Right ventricle myocardium superior (tissue), 1 donor: ENCODE results near the gene PGBD1. TPM values are rescaled to one million over a fixed set of nuclear protein-coding genes. Genes with fewer than 3 reads are reported as not detected.
A peak's percentile ranks its signal among the peaks of the same experiment; 100 is the strongest.

Experiments
- ATAC-seq: fragments of 200-7000 bp; cut with Tn5 transposase; one replicate; pipeline ENCODE4 v1.9.1; 2020; ENCODE audit warnings: mild to moderate bottlenecking; ENCODE audit not compliant: poor library complexity
- DNase-seq: peaks from one replicate; pipeline ENCODE4 v3.0.0-alpha.2; 2020
- intact Hi-C: fragments of 100-400 bp; cut with DNase I; formaldehyde crosslinking; loops from one replicate; pipeline ENCODE4 v1.11.2; 2022
- long read RNA-seq: library from polyadenylated mRNA; unstranded; transcript quantifications from one replicate; pipeline ENCODE4 v2.0.0, GENCODE V29; 2021
- total RNA-seq: library from RNA; stranded (reverse); fragmentation: NEBNext Ultra II Directional; extraction: Animal tissue kit (Norgen Biotek cat#: 25700); gene quantifications from one replicate; pipeline ENCODE4 v1.2.1, GENCODE V29; 2021
- donor health status: DM: no; HTN: yes; CAD: no; lungs with severe emphysema.

Gene PGBD1
- 2.3 TPM for total RNA-seq
- long read RNA-seq, partial matches to known transcripts = 3 of 8 reads
- long read RNA-seq, other reads (novel, unspliced or antisense) = 2 of 8 reads

GRCh38 chr6:28281288-28282064 is at the start of gene PGBD1:
Gene PGBD1, plus strand, starts transcription at chr6:28281572. Its CDS starts 2,242 bp downstream, at chr6:28283814.
- intact Hi-C loops = no loop called here
- ATAC-seq (peak; percentile 99), DNase-seq (peak; percentile 88)

- ATAC-seq = no peak
- intact Hi-C loops = no loop called here
- no peak for DNase-seq
Measured at GRCh38 chr6:28232785-28233184, 48.6 kb upstream of the PGBD1 start.

- no peak for DNase-seq
- no peak for ATAC-seq
- intact Hi-C loops = no loop called here
Measured at GRCh38 chr6:28235912-28236452, 45.4 kb upstream of the PGBD1 start.

GRCh38 chr6:28239636-28240035 is 41.7 kb upstream of the PGBD1 start:
- ATAC-seq (no peak), DNase-seq (no peak)
- intact Hi-C loops = no loop called here

GRCh38 chr6:28240471-28240870 is 40.9 kb upstream of the PGBD1 start:
- DNase-seq = no peak
- no peak for ATAC-seq
- intact Hi-C loops = no loop called here

GRCh38 chr6:28243946-28244345 is 37.4 kb upstream of the PGBD1 start:
- no peak for ATAC-seq
- DNase-seq = no peak
- intact Hi-C loops = no loop called here

GRCh38 chr6:28245206-28245941 is 36.0 kb upstream of the PGBD1 start:
- intact Hi-C loops = no loop called here
- ATAC-seq (no peak), DNase-seq (no peak)

GRCh38 chr6:28248916-28249315 is 32.5 kb upstream of the PGBD1 start:
- intact Hi-C loops = no loop called here
- ATAC-seq (no peak), DNase-seq (no peak)

GRCh38 chr6:28250747-28251146 is 30.6 kb upstream of the PGBD1 start:
- DNase-seq (no peak), ATAC-seq (no peak)
- intact Hi-C loops = no loop called here

- DNase-seq (no peak), ATAC-seq (peak; percentile 34)
- intact Hi-C loops = no loop called here
Measured at GRCh38 chr6:28251661-28252008, 29.7 kb upstream of the PGBD1 start.

GRCh38 chr6:28252009-28252975 is 29.1 kb upstream of the PGBD1 start, which contains the start of gene ZKSCAN4:
Gene ZKSCAN4, minus strand, starts transcription at chr6:28252269. Its CDS starts 289 bp downstream, at chr6:28251980.
- DNase-seq (peak; percentile 73), ATAC-seq (peak; percentile 99)
- intact Hi-C loops = no loop called here

GRCh38 chr6:28254121-28254519 is 27.3 kb upstream of the PGBD1 start:
- intact Hi-C loops = no loop called here
- DNase-seq (no peak), ATAC-seq (no peak)

- ATAC-seq (no peak), DNase-seq (no peak)
- intact Hi-C loops = no loop called here
Measured at GRCh38 chr6:28257042-28257441, 24.3 kb upstream of the PGBD1 start.

- intact Hi-C loops = no loop called here
- DNase-seq (peak; percentile 92), ATAC-seq (peak; percentile 98)
Measured at GRCh38 chr6:28258877-28259777, 22.2 kb upstream of the PGBD1 start, which contains the start of gene NKAPL. Gene NKAPL, plus strand, starts transcription at chr6:28259297. Its CDS starts 75 bp downstream, at chr6:28259372.

- no peak for DNase-seq
- no peak for ATAC-seq
- intact Hi-C loops = no loop called here
Measured at GRCh38 chr6:28263922-28264321, 17.4 kb upstream of the PGBD1 start.

- no peak for DNase-seq
- intact Hi-C loops = no loop called here
- no peak for ATAC-seq
Measured at GRCh38 chr6:28264834-28265401, 16.5 kb upstream of the PGBD1 start.

GRCh38 chr6:28266563-28266961 is 14.8 kb upstream of the PGBD1 start:
- intact Hi-C loops = no loop called here
- DNase-seq (no peak), ATAC-seq (no peak)
